ENCODE results near the gene TOM1L1. TPM values are rescaled to one million over a fixed set of nuclear protein-coding genes. Genes with fewer than 3 reads are reported as not detected.

The TOM1L1 gene
- total RNA-seq, 6 experiments from 2014 or later = 15.4 to 26.0 (median 21.7) TPM

- no peaks in the 10 kb centered on the region for H3K36me3 Mint-ChIP-seq (ENCODE audit: low read depth)
- no peak overlapping the region for H3K27ac Mint-ChIP-seq
- H3K9me3 Mint-ChIP-seq = no peaks in the 10 kb centered on the region
- no peaks in the 10 kb centered on the region; the same call in none of the 2 replicates for H3K27me3 Mint-ChIP-seq (ENCODE audit: insufficient read depth)
- H3K4me3 Mint-ChIP-seq = no peak overlapping the region
- H3K4me1 Mint-ChIP-seq (ENCODE audit: low read depth) = no peaks in the 10 kb centered on the region
- no peak for DNase-seq
- TF ChIP-seq CTCF (IDR thresholded peaks at IDR 0.05) = no peak
Measured at GRCh38 chr17:54876656-54877195, 23.9 kb upstream of the TOM1L1 start.

- no peaks in the 10 kb centered on the region for H3K36me3 Mint-ChIP-seq (ENCODE audit: low read depth)
- H3K27ac Mint-ChIP-seq = no peak overlapping the region
- H3K9me3 Mint-ChIP-seq = no peaks in the 10 kb centered on the region
- H3K4me3 Mint-ChIP-seq = no peak overlapping the region
- no peaks in the 10 kb centered on the region; the same call in 1 of the 2 replicates for H3K27me3 Mint-ChIP-seq (ENCODE audit: insufficient read depth)
- H3K4me1 Mint-ChIP-seq (ENCODE audit: low read depth) = no peaks in the 10 kb centered on the region
- no peak for TF ChIP-seq CTCF (IDR thresholded peaks at IDR 0.05)
- DNase-seq = no peak
Measured at GRCh38 chr17:54881255-54881972, 19.2 kb upstream of the TOM1L1 start.

GRCh38 chr17:54882371-54882770, 18.3 kb upstream of the TOM1L1 start:
- Mint-ChIP-seq H3K4me3 (no peak overlapping the region), H3K9me3 (no peaks in the 10 kb centered on the region), H3K4me1 (ENCODE audit: low read depth) (no peaks in the 10 kb centered on the region), H3K36me3 (ENCODE audit: low read depth) (no peaks in the 10 kb centered on the region), H3K27ac (no peak overlapping the region), H3K27me3 (ENCODE audit: insufficient read depth) (no peaks in the 10 kb centered on the region; the same call in 1 of the 2 replicates)
- DNase-seq = no peak
- TF ChIP-seq CTCF (IDR thresholded peaks at IDR 0.05) = no peak

GRCh38 chr17:54882950-54883349, 17.7 kb upstream of the TOM1L1 start:
- H3K27me3 Mint-ChIP-seq (ENCODE audit: insufficient read depth) = no peaks in the 10 kb centered on the region; the same call in 1 of the 2 replicates
- no peak for DNase-seq
- no peak overlapping the region for H3K27ac Mint-ChIP-seq
- H3K9me3 Mint-ChIP-seq = no peaks in the 10 kb centered on the region
- TF ChIP-seq CTCF (IDR thresholded peaks at IDR 0.05) = no peak
- no peaks in the 10 kb centered on the region for H3K4me1 Mint-ChIP-seq (ENCODE audit: low read depth)
- H3K36me3 Mint-ChIP-seq (ENCODE audit: low read depth) = no peaks in the 10 kb centered on the region
- H3K4me3 Mint-ChIP-seq = no peak overlapping the region

DNA sequence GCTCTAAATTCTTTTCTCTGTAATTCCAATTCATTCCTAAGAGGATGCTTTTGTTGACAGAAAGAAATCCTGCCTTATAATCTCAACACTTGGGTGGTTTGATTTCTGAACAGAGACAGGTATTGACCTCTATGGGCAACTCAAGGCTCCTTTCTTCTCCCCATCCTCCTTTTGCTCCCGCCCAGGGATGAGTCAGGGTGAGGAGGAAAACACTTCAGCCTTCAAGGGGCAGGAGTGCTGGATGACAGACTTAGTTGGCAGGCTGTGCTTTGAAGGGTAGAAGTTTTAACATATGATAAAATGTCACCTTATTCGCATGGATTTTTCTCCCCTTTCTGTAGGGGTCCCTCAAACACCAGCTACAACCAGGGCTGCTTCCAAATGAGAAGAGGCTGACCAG, 16.7 kb upstream of the TOM1L1 start:
- no peak for DNase-seq
- Mint-ChIP-seq H3K9me3 (no peaks in the 10 kb centered on the region), H3K36me3 (ENCODE audit: low read depth) (no peaks in the 10 kb centered on the region), H3K4me1 (ENCODE audit: low read depth) (no peaks in the 10 kb centered on the region), H3K4me3 (no peak overlapping the region), H3K27me3 (ENCODE audit: insufficient read depth) (no peaks in the 10 kb centered on the region; the same call in 1 of the 2 replicates), H3K27ac (no peak overlapping the region)
- TF ChIP-seq CTCF (IDR thresholded peaks at IDR 0.05) = no peak
